ENCODE results near the gene SPON1.

The SPON1 gene

DNA sequence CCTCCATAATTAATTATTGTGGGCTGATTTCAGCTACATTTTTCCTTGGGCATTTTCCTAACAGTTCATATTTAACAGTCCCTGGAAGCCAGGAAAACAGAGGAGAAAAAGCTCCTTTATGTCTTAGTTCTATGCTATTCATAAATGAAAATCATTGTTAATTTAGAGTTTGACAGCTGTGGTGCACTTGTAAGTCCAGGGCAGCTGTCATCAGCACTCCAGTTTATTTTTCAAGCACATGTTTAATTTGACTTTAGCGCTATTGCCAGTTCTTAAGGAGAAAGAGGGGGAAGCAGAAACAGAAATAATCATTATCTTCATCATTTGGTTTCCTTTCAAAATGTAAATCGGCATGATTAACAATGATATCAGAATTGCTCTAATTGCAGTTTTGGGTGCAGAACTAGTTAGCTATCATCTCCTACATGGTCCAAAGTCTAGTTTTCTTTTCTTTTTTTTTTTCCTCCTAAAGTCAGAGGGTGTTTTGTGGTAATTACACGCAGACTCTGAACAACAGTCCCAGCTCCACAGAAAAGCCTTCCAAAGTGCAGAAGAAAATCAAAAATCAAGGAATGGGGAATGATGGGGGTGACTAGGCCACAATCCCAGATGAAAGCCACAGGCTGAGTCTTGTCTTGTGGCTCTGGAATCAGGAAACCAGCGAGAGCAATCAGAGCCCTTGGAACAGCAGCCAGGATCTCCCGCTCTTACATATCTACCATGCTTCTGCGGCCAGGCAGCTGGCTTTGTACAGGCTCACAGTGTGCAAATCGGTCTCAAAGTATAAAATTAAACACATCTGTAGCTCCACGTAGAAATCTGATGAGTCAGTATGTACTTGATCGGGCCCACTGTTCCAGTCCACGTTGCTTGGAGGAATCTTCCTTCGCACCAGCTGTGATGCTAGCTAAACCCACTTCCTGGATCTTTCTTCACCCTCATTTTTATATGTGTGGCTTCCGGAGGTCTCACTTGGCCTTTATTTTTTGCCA lies 91.9 kb downstream of the SPON1 start:
- in situ Hi-C loops (cut with MboI; ENCODE audit: low sequenced_read_pairs, unreplicated experiment), result no loop called here
- no peak for DNase-seq (ENCODE audit: low spot score)
- TF ChIP-seq, protein P1, sequence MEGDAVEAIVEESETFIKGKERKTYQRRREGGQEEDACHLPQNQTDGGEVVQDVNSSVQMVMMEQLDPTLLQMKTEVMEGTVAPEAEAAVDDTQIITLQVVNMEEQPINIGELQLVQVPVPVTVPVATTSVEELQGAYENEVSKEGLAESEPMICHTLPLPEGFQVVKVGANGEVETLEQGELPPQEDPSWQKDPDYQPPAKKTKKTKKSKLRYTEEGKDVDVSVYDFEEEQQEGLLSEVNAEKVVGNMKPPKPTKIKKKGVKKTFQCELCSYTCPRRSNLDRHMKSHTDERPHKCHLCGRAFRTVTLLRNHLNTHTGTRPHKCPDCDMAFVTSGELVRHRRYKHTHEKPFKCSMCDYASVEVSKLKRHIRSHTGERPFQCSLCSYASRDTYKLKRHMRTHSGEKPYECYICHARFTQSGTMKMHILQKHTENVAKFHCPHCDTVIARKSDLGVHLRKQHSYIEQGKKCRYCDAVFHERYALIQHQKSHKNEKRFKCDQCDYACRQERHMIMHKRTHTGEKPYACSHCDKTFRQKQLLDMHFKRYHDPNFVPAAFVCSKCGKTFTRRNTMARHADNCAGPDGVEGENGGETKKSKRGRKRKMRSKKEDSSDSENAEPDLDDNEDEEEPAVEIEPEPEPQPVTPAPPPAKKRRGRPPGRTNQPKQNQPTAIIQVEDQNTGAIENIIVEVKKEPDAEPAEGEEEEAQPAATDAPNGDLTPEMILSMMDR (IDR thresholded peaks at IDR 0.05; ENCODE audit: borderline replicate concordance, control extremely low read depth, extremely low read depth, insufficient read depth, missing control alignments), result no peak

DNA sequence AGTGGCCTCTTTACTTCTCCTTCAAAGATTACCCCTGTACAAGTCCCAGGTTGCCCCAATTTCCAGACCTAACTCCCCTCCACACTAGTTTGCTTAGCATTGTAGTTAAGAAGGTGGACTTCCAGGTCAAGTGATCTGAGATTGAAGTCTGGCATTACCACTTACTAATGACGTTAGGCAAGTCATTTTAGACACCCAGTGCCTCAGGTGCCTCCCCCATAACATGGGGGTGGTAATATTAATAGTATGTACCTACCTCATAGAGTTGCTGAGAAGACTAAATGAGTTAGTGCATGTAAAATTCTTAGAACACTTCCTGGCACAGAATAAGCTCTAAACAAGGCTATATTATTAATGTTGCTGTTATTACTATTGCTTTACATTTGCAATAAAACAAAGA lies 93.4 kb downstream of the SPON1 start:
- TF ChIP-seq, protein P1 (IDR thresholded peaks at IDR 0.05; ENCODE audit: borderline replicate concordance, control extremely low read depth, extremely low read depth, insufficient read depth, missing control alignments), result no peak
- in situ Hi-C loops (cut with MboI; ENCODE audit: low sequenced_read_pairs, unreplicated experiment), result no loop called here
- DNase-seq (ENCODE audit: low spot score), result no peak

- no peak for DNase-seq (ENCODE audit: low spot score)
- in situ Hi-C loops (cut with MboI; ENCODE audit: low sequenced_read_pairs, unreplicated experiment), result no loop called here
- TF ChIP-seq, protein P1 (IDR thresholded peaks at IDR 0.05; ENCODE audit: borderline replicate concordance, control extremely low read depth, extremely low read depth, insufficient read depth, missing control alignments), result no peak
Observed at GRCh38 chr11:14058061-14058460, 95.5 kb downstream of the SPON1 start.

DNA sequence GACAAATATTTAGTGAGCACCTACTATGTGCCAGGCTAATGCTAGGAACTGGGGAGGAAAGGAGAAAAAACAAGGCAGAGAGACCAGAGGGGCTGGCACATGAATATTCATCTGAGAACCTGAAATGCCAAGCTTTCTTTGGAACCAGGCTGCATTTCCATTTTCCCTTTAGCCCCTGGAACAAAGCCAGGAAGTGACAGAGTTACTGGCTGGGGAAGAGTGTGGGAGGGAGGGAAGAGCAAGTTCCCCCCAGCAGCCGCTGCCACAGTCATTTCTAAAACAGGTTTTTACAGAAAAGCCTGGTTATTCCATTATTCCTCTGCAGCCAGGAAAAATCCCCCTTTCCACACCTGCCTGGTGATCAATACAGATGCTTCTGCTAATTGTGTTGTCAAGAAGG lies 97.0 kb downstream of the SPON1 start:
- in situ Hi-C loops (cut with MboI; ENCODE audit: low sequenced_read_pairs, unreplicated experiment), result no loop called here
- TF ChIP-seq, protein P1 (IDR thresholded peaks at IDR 0.05; ENCODE audit: borderline replicate concordance, control extremely low read depth, extremely low read depth, insufficient read depth, missing control alignments), result no peak
- DNase-seq (ENCODE audit: low spot score), result no peak

DNA sequence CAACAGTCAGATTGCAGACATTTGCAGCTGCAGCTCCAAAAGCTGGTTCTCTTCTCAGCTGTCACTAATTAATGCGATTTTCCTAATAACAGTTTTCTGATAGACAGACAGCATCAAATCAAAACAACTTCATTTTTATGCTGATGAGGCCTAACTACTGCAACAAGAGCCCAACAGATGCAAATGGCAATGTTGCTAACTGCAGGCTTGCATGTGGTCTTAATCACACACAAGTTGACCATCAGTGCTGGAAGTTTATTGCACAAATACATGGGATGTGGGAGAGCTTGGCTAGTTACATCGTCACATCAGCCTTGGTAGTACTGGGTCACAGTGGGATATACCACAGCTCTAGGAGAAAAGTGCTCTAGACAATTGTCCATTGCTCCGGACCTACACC lies 99.2 kb downstream of the SPON1 start:
- DNase-seq (ENCODE audit: low spot score), result no peak
- TF ChIP-seq, protein P1 (IDR thresholded peaks at IDR 0.05; ENCODE audit: borderline replicate concordance, control extremely low read depth, extremely low read depth, insufficient read depth, missing control alignments), result no peak
- in situ Hi-C loops (cut with MboI; ENCODE audit: low sequenced_read_pairs, unreplicated experiment), result no loop called here

DNA sequence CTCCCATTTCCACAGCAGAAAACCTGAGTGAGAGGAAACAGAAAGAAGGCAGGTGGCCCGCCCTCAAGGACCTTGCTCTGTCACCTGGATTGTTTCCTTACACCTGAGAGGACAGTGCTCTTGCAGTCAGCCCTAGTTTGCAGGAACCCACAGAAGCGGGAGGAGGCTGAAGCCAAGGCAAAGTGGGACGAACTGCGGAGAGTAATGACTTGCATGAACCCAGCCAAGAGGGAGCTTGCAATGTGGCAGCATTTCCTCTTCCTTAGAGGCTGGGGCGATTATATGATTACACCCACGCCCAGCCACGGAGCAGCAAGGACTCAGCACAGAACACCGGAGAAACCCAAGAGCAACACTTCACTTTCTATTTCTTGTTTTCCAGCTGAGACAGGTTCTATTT lies 102.6 kb downstream of the SPON1 start:
- no peak for DNase-seq (ENCODE audit: low spot score)
- in situ Hi-C loops (cut with MboI; ENCODE audit: low sequenced_read_pairs, unreplicated experiment), result no loop called here
- TF ChIP-seq, protein P1 (IDR thresholded peaks at IDR 0.05; ENCODE audit: borderline replicate concordance, control extremely low read depth, extremely low read depth, insufficient read depth, missing control alignments), result no peak

Data from GM13976 (cell line).